Nephron progenitor cell (in vitro differentiated cells): ENCODE results near the gene HTR7.

Experiments used
- DNase-seq: peaks from one replicate; pipeline ENCODE4 v3.0.0; 2021
- H3K27ac Mint-ChIP-seq: 2 replicates; pipeline ENCODE4 v1.8.0; 2021; ENCODE audit warnings: mild to moderate bottlenecking, moderate library complexity, mixed read lengths
- H3K27me3 Mint-ChIP-seq: 2 replicates; pipeline ENCODE4 v1.8.0; 2021; ENCODE audit warnings: mild to moderate bottlenecking, low read depth, mixed read lengths; ENCODE audit not compliant: poor library complexity
- H3K36me3 Mint-ChIP-seq: 2 replicates; pipeline ENCODE4 v1.8.0; 2021; ENCODE audit warnings: low read depth, mixed read lengths
- H3K4me1 Mint-ChIP-seq: 2 replicates; pipeline ENCODE4 v1.8.0; 2021; ENCODE audit warnings: mixed read lengths
- H3K4me3 Mint-ChIP-seq: 2 replicates; pipeline ENCODE4 v1.8.0; 2021; ENCODE audit warnings: mild to moderate bottlenecking, moderate library complexity, mixed read lengths
- H3K9me3 Mint-ChIP-seq: 2 replicates; pipeline ENCODE4 v1.8.0; 2021; ENCODE audit warnings: mild to moderate bottlenecking, moderate library complexity, mixed read lengths
- CTCF ChIP-seq: fragments of 200-600 bp; sonication (generic); IDR thresholded peaks from 2 replicates; pipeline ENCODE4 v1.5.0; 2021; ENCODE audit warnings: antibody characterized with exemption

Gene HTR7

GRCh38 chr10:90743291-90743690, 114.5 kb downstream of the HTR7 start:
- H3K9me3 Mint-ChIP-seq, result no peaks in the 10 kb centered on the region
- H3K4me3 Mint-ChIP-seq, result no peak overlapping the region
- no peaks in the 10 kb centered on the region for H3K27me3 Mint-ChIP-seq
- H3K27ac Mint-ChIP-seq, result no peak overlapping the region
- H3K36me3 Mint-ChIP-seq, result no peaks in the 10 kb centered on the region
- no peak for TF ChIP-seq CTCF
- DNase-seq, result no peak
- no peaks in the 10 kb centered on the region for H3K4me1 Mint-ChIP-seq

GRCh38 chr10:90741926-90742565, 115.8 kb downstream of the HTR7 start:
- DNase-seq, result no peak
- no peaks in the 10 kb centered on the region for H3K4me1 Mint-ChIP-seq
- H3K9me3 Mint-ChIP-seq, result no peaks in the 10 kb centered on the region
- no peak for TF ChIP-seq CTCF
- no peaks in the 10 kb centered on the region for H3K36me3 Mint-ChIP-seq
- H3K4me3 Mint-ChIP-seq, result no peak overlapping the region
- H3K27me3 Mint-ChIP-seq, result no peaks in the 10 kb centered on the region
- no peak overlapping the region for H3K27ac Mint-ChIP-seq

GRCh38 chr10:90740265-90740664, 117.6 kb downstream of the HTR7 start:
- no peak overlapping the region for H3K27ac Mint-ChIP-seq
- no peak for TF ChIP-seq CTCF

GRCh38 chr10:90738885-90739284, 119.0 kb downstream of the HTR7 start:
- H3K27me3 Mint-ChIP-seq, result no peaks in the 10 kb centered on the region
- no peak overlapping the region for H3K27ac Mint-ChIP-seq
- TF ChIP-seq CTCF, result no peak
- peaks cover 6% of the 10 kb centered on the region for H3K4me1 Mint-ChIP-seq
- H3K36me3 Mint-ChIP-seq, result no peaks in the 10 kb centered on the region
- no peaks in the 10 kb centered on the region for H3K9me3 Mint-ChIP-seq
- DNase-seq, result no peak
- H3K4me3 Mint-ChIP-seq, result no peak overlapping the region

More at GRCh38 chr10:90740265-90740664, 117.6 kb downstream of the HTR7 start:
- Mint-ChIP-seq H3K36me3 (no peaks in the 10 kb centered on the region), H3K4me1 (no peaks in the 10 kb centered on the region), H3K9me3 (no peaks in the 10 kb centered on the region), H3K4me3 (no peak overlapping the region), H3K27me3 (no peaks in the 10 kb centered on the region)
- DNase-seq, result no peak

GRCh38 chr10:90734415-90734814, 123.4 kb downstream of the HTR7 start:
- Mint-ChIP-seq H3K4me3 (no peak overlapping the region), H3K27me3 (no peaks in the 10 kb centered on the region), H3K9me3 (no peaks in the 10 kb centered on the region), H3K4me1 (peaks cover 22% of the 10 kb centered on the region), H3K27ac (no peak overlapping the region), H3K36me3 (no peaks in the 10 kb centered on the region)
- no peak for DNase-seq
- no peak for TF ChIP-seq CTCF

- no peak overlapping the region for H3K4me3 Mint-ChIP-seq
- no peak overlapping the region for H3K27ac Mint-ChIP-seq
- no peak for DNase-seq
- H3K36me3 Mint-ChIP-seq, result no peaks in the 10 kb centered on the region
- H3K4me1 Mint-ChIP-seq, result peaks cover 22% of the 10 kb centered on the region
- no peaks in the 10 kb centered on the region for H3K9me3 Mint-ChIP-seq
- TF ChIP-seq CTCF, result no peak
- no peaks in the 10 kb centered on the region for H3K27me3 Mint-ChIP-seq
These were observed 125.3 kb downstream of the HTR7 start for GRCh38 chr10:90732581-90732980.
